Hippocampal formation (tissue), 2 donors: ENCODE data around the gene R3HDM2.

Experiments
- DNase-seq, 2 donors: peaks; one replicate each; lab custom pipeline; 2025; lab: John Stamatoyannopoulos, UW

The R3HDM2 gene

DNA sequence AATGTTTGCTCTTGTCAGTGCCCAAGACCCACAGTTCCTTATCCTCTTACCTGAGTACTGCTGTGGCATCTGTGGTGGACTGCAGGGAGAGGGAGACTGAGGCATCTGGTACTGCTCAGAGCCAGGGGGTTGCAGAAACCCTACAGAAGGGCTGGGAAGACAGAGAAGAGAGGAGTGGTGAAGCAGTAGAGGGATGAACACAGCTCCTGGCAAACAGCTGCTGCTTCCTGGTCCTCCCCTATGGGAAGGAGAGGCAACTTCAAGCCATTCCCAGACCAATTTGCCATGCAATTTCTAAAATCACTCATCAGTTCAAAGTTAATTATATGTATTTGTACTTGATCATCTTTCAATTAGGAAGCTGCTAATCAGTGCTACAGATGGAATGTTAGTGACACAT, 164.2 kb downstream of the R3HDM2 start:
- no peak for DNase-seq

DNA sequence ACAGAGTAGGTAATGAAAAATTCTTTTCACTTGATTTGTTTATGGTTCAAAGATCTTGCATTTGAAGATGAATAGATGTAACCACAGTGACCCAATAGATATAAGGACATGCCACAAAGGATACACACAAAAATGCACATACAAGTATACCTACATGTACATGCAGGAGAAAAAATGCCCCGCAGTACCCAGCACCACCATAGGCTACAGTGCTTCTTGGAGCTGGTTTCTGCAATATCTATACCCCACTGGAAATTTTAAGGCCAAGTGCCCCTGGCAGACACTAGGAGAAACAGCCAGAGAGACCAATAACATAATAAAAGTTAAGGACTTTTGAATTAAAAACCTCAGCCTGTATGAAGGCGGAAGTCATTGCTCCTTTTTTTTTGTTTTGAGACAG, 167.7 kb downstream of the R3HDM2 start:
- DNase-seq = no peak

DNA sequence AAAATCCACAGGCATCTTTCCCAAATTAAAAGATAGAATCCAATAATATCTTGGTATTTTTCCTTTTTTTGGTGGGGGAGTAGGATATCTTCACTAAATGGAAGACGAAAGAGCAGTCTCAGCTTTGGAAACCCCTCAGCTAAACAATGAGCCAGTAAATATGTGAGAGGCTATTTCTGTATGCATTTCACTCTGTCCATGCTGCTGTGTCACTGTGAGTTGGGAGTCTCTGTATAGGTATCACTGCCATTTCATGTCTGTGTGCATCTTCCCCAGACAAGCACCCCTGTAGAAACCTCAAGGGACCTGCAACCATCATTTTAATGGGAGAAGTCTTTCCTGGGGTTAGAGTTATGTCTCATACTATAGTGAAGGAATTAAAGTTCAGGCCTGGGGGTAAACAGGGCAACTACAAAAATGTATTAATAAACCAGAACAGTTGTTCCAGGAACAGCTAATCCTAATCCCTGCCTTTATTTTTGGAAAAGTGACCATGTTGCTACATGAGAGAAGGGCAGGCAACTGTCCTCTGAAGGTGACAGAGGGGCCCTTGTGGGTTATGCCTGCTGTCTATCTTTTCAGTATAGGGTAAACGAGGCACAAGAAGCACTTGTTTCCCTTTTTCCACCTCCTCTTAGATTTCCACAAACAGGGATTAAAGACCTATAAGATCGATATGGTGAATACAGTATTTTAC, 168.6 kb downstream of the R3HDM2 start:
- no peak for DNase-seq

DNA sequence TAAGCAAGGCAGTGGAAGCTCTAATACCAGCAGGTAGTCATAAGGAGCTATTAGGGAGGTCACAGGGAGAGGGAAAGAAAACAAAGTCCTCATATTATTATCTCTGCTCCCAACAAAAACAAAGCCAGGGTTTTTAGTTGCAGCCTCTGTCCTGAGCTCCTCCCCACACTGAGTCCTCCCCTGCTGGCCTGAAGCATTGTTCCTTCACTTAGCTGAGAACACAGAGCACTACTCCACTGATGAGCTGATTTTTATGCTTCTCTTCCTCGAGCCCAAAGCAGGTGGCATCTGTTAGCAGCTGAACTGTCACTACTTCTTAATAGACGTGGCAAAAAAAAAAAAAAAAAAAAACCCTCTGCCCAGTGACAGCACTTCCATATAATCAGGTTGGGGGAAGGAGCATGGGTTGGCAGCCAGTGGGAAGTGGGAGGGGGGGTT, 169.4 kb downstream of the R3HDM2 start:
- no peak for DNase-seq

DNA sequence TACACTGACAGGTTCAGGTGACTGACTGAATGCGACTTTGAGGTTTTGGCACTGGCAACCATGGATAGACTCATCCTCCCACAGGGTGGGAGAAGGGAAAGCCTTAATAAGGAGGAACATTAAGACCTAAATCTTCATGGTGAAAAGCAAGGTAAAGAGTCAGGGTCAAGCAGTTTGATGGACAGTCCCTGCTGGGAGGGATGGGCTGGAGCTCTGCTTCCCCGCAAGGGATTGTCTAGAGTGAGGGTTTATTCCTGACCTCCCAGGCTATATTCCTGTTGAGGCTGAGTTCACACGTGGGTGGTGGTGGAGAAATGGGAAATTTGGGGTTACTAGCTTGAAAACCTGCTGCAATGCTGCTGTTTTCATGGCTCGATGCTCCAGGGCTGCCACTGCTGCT, 170.5 kb downstream of the R3HDM2 start:
- no peak for DNase-seq

DNA sequence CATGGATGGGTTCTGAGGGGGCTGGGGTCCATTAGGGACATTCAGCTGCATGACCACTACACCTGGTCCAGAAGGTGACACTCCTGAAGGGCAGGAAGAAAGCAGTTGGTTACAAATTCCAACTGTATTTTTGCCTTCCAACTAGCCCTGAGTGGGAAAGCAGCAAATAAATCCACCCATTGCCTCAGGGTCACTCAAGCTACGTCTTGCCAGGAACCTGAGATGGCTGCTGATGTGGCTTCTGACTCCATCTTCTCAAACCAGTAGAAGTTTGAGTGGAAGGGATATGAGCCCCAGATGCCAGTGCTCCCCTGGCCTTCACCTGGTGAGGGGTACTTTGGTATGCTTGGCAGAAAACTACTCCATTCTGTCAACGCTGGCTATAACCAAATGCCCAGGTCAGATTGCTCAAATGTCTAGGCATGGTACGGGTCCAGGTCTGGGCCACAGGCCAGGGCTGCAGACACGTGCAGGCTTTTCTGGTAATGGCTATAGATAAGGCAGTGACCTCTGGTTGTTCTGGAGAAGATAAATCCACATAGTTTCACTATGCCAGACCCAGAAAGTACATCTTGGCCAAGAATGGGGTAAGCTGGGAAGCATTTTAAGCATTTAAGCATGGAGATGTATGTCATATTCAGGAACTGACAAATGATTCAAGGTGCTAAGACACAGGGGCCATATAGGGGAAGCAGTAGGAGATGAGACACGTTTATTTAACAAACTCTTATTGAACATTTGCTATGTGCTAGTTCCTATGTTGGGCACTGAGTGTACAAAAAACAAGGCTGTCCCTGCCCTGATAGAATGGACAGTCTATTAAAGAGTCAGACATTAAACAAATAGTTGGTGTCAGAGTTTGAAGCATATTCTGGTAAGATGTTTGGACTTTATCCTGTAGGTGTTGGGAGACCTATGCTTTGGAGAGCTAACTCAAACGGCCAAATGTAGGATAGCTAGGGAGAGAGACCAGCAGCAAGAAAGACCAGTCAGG, 171.6 kb downstream of the R3HDM2 start:
- DNase-seq = no peak

DNA sequence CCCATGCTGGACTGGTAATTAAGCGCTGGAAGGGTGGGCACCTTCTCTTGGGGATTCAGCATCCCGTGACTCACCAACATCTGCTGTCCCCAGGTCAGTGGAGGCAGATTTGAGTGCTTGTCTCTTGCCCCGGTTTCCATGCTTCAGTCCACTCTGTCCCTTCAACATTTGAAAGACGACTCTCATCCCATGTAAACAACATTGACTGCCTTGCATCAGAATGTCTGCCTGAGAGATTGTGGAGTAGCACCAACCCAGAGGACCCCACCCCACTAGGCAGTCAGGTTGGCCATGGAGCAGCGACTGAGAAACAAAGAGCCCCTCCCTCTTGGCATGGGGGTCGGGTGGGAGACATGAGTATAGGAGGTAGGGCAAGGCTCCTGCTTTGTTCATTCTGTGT, 174.9 kb downstream of the R3HDM2 start:
- DNase-seq = no peak

DNA sequence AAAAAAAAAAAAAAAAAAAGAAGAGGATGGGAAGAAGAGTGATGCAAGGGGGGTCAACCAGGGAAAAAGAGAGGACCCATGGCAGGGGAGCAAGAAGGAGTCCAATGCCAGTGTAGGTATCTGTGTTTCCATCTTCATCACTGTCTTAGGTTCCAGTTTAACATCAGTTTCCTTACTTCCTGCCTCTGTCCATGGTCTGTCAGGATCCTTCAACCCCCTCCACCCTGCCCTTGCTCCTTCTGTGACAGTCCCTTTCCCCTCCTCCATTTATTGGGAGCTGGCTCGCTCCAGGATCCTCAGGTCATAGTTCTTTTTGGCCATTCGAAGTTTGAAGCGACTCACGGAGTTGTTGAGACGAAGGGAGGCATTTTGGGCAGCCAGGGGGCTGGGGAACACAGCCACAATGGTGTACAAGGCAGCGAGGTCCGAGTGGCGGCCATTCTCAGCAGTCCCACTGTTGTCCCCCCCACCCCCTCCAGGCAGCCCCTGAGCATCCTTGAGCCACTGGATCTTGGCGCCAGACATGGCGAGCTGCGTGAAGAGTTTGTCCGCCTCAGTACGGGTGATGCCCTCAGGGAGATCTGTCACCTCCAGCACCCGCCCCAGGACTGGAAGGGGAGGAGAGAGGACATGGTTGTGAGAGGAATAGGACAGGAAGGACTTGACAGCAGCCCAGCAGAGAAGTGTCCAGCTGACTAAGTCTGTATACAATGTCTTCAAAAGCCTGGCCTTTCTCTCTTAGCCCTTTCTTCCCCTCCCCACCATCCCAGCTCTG, 176.2 kb downstream of the R3HDM2 start:
- no peak for DNase-seq

DNA sequence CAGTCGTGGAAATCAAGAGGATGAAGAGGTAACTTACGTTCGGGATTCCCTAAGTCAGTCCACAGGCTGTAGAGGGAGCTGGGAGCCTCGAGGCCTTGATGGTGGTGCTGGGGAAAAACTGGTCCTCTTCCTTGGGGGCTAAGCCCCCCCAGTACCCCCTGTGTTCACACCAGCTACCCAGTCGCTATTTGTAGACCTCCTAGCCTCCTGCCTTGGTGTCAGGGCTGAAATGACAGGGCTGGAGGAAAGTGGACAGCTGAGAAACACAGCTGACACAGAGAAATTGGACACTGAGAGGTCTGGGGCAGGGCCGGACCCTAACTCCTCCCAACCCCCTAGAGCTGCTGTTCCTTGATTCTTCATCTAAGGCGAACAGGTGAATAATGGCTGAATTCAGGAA, 179.9 kb downstream of the R3HDM2 start, which contains the start of gene STAC3:
Gene STAC3 (minus strand): TSS at position 232 of the 400 bp plus-strand sequence. CDS start 1,551 bp downstream, outside the sequence.
- no peak for DNase-seq

DNA sequence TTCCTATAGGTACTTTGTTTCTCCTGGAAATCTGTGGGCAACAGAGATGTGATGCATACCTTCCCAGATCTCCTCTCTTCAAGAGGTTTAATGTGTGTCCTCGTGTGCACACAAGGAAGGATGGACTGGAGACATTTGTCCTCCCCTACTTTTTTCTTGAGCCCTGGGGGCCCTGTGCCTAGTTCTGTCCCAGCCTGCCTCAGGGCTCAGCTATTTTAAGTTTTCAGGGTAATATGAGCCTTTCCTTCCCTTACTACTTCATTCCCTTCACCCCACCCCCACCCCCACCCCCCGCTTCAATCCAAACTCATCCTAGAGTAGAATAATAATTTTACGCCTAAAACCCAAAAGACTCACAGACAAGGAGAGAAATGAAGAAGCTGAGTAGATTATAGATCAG, 180.3 kb downstream of the R3HDM2 start:
- no peak for DNase-seq

DNA sequence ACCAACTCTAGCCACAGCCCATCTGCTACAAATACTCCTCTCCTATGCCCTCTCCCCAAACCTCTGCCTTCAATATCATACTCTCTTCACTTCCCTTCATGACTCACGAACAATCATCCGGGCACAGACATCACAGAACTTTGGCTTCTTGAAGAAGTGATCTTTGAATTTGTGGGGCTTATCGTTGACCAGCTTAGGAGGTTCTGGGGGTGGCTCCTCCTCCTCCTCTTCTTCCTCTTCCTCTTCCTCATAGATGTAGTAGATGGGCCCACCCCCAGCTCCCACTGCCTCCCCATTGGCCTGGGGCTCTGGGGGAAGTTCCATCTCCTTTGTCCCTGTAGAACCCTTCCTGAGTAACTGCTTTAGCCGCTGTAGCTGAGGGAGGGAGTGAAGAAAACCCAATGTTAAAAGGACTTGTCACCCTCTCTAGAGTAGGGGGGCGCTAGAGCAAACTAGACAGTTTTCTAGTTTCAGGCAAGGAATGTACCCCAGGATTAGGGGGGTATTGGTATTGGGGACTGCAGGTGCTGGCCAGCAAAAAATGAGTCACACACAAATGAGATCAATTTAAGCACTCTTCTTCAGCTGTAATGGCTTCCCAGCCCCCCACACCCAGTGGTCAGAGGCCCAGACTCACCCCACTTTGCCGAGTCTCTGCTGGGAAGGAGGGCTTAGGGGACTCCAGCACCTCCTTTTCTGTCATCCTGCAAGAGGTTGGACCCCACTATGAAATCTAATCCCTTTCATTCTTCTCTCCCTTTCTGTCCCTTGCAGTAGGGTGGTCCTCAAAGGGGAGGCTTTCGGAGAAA, 181.7 kb downstream of the R3HDM2 start:
- DNase-seq = no peak

DNA sequence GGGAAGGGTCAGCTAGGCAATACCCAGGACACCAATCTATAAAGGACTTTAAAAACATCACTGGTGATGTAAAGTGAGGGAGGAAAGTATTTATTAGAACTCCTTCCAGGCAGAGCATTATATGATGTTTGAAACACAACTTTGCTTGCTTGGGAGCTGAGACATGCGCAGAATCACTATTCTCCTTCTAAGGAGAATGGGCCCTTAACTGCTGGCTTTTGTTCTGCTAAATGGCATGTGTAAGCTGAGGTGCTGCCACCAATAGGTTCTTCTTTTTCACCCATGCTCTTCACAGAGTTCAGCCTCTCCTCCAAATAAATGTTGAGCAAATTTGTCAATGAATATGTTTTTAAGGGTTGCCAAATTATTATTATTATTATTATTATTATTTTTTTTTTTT, 183.8 kb downstream of the R3HDM2 start:
- DNase-seq = no peak

DNA sequence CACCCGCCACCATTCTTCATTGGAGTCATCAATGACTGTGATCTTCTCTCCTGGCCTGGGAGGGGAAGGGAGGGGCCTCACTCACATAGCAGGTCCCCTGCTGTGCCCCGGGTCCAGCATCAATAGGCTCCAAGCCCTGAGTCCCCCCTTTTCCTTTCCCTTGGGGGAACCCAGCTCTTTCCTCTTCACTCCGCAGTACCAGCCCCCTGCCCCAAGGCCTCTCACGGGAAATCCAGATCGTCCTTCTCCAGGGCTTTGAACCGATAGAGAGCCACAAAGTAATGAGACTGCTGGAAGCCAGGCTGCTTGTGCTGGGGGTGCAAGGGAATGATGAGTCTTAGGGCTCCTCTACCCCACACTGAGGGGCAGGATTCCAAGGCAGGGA, 186.5 kb downstream of the R3HDM2 start:
- no peak for DNase-seq

DNA sequence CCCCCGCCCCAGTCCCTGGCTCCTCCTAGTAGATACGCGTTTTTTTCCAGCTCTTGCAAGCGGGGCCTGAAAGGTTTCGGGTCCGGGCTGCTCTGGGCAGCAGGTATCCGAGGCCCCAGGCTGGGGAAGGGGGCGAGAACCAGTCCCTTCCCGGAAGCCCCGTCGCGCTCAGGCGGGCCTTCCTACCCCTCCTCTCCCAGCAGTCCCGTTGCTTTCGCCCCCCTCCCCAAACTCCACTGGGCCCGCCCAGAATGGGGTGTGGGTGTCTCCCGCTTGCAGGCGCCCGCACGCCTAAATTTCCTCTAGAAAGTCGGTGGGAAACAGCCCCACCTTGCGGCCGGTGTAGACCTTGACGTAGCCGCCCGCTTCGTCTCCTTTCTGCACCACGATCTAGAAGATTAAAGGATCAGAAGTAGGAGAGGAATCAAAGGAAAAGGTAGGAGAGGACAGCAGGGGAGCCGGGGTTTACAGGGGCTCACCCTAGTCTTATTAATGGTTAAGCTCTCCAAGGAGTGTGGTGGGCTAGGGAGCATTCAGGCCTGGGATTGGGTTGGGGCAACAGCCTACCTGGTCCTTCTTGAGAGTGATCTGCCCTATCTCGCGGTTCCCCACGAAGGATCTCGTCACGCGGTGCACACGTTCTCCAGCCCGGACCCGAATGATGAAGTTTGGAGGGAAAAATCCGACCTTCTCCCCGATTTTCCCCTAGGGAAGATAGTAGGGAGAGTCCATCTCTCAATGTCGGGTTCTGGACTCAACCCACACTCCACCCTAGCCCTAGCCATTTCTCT, 187.1 kb downstream of the R3HDM2 start:
- peak; percentile 22 to 39 for DNase-seq

DNA sequence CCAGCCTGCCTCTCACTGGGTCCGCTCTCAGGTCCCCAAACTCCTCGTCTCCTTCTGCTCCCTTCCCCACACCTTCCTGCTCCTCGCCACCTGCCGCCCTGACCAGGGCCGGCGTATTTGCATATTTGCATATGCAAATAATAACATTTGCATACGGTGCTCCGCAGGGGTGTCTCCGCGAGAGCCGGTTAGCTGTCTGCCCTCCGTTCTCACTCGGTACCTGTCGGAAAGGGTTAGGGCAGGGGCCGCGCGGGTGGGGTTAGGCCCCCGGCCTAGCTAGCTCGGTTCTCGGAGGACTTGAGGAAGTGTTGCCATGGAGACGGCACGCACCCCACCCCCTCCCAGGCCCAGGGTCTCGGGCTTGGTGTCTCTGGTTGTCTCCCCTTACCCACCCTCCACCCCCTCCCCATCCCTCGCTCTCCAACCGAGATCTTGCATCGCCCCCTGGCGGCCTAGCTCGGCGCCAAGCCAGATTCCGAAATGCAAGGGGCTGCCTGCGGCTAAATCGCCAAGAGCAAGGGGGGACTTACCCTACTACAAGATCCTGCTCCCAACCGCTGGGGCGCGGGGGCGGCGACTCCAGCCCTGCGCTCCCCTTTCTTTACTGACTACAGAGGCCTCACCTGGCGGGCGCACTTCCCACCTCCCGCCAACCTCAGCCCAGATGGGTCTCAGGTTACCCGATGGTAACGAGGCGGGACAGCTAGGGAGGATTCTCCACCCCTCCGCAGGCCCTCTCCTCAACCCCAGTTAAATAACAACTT, 188.0 kb downstream of the R3HDM2 start:
- peak in 1 of 2 donors; percentile 34 for DNase-seq

DNA sequence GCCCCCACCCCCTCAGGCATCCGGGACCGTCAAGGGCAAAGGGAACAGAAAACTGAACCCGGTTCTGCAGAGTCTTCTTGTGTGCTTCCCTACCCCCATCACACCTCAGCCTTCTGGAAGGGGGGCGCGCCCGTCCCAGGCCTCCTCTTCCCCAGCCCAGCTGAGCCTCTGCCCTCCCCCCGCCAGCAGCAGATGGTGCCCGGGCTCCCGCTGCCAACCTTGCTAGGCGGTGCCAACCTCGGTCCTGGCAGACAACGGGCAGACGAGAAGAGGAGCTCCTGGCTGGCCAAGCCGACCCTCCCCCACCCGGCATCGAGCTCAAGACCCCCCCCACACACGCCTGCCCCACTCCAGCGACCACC, 188.5 kb downstream of the R3HDM2 start:
- DNase-seq = no peak

DNA sequence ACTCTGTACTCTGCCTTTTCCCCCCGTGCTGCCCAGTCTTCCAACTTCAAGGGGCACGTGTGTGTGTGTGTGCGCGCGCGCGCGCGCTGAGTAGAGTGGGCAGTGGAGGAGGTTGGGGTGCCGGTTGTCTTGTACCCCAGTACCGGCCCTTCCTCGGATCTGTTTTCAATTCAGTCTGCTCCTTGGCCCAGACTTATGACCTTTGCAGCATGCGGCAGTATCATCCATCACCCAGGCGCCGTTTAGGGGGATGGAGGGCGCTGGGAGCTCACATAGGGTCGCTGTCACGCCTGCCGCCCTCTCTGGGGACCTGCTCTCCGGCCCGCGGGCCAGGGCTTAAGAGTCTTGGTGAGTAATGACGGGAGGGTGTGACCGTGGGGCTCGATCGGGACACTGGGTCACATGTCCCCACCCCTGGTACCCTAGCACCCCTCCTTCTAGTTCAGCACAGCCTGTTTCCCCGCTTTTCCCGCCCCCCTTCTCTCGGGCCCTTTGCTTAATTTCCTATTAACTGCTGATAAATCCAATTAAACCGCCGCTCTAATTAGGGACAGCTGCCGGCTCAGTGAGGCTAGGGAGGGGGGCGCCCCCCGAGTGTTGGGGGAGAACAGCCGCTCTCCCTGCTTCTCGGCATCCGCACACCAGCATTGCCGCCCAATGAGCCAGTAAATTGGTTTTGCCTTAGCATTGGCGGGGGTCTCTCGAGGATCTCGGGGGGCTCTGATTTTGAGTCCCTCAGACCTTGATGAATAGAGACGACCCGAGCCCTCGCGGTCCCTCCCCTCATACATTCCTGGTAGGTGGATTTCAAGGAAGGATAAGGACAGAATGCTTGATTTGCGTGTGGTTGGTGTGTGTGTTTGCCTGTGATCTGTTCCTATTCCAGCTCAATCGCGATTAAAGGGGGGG, 189.2 kb downstream of the R3HDM2 start:
- no peak for DNase-seq

DNA sequence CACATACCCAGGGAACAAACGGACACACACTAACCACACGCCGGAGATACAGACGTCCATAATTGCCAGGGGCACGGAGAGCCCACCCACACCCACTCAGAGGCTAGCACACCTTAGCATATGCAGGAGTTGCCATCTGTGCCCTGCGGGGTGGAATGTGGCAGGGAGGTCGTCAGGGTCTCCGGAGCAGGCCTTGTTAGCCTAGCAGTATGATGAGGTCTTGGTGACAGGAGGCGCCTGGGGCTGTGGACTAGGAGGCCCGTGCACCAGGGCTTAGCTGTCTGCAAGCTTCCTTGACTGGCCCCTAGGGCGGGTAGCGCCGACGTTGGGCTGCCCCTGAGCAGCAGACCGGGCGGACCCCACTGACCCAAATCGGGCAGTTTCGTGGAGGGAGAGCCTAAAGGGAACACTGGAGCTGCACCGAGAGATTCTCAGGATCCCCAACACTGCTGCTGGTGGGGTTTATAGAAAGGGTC, 189.9 kb downstream of the R3HDM2 start:
- no peak for DNase-seq
